Sigmoid colon (tissue), 4 donors: ENCODE results near the gene SIN3B.

Experiments used
- CTCF ChIP-seq, 4 experiments: fragments of 450-650 bp in 3 of 4; fragments of 200-600 bp in 1 of 4; IDR thresholded peaks; one replicate each; pipeline ENCODE4 v1.5.1; 2016 to 2019; ENCODE audit warnings: antibody characterized with exemption in 4 of 4, mild to moderate bottlenecking in 3 of 4, moderate library complexity in 2 of 4
- EP300 ChIP-seq, 4 donors: sonication (generic); formaldehyde crosslinking; IDR thresholded peaks; one replicate each; pipeline ENCODE4 v1.6.1; 2017; ENCODE audit warnings: antibody characterized with exemption in 4 of 4
- POLR2A ChIP-seq, 2 donors: fragments of 450-650 bp; IDR thresholded peaks; one replicate each; pipeline ENCODE4 v1.6.1; 2016; ENCODE audit warnings: antibody characterized with exemption in 2 of 2, mild to moderate bottlenecking in 2 of 2, moderate library complexity in 2 of 2

- TF ChIP-seq CTCF (IDR thresholded peaks at IDR 0.05) (no peak), POLR2A (IDR thresholded peaks at IDR 0.05) (no peak), EP300 (IDR thresholded peaks at IDR 0.05) (no peak)
Measured at GRCh38 chr19:16889883-16890460, 60.8 kb downstream of the SIN3B start.
